Activated T-helper 2 cell treated with anti-CD3 and anti-CD28 coated beads, Interferon-gamma antibody, Interleukin-2, Interleukin-4, amounts not matched to agents 10 μg/mL and 5 μg/mL and 100 μg/mL, durations not matched to agents 14 hours and 24 hours and 36 hours (primary cell): Measurements from ENCODE around the gene PSMB11. TPM values are rescaled to one million over a fixed set of nuclear protein-coding genes. Genes with fewer than 3 reads are reported as not detected.

Experiments used
- DNase-seq: peaks from one replicate; pipeline ENCODE4 v3.0.0; 2021; ENCODE audit warnings: low spot score
- H3K27ac Mint-ChIP-seq: one replicate; pipeline ENCODE4 v1.8.0; 2021; ENCODE audit warnings: mixed read lengths
- H3K27me3 Mint-ChIP-seq: one replicate; pipeline ENCODE4 v1.8.0; 2021; ENCODE audit warnings: low read depth, mixed read lengths
- H3K36me3 Mint-ChIP-seq: one replicate; pipeline ENCODE4 v1.8.0; 2021; ENCODE audit warnings: low read depth, mixed read lengths
- H3K4me1 Mint-ChIP-seq: one replicate; pipeline ENCODE4 v1.8.0; 2021; ENCODE audit warnings: low read depth, mixed read lengths
- H3K4me3 Mint-ChIP-seq: one replicate; pipeline ENCODE4 v1.8.0; 2021; ENCODE audit warnings: low read depth, mild to moderate bottlenecking, moderate library complexity, mixed read lengths
- H3K9me3 Mint-ChIP-seq: one replicate; pipeline ENCODE4 v1.8.0; 2021; ENCODE audit warnings: mixed read lengths
- intact Hi-C: fragments of 100-400 bp; cut with micrococcal nuclease; formaldehyde crosslinking; loops from one replicate; pipeline ENCODE4 v1.15.1; 2023
- total RNA-seq: library from RNA; stranded (reverse); gene quantifications from 2 replicates; pipeline ENCODE4 v1.2.3, GENCODE V29; 2022

Gene PSMB11
- total RNA-seq, 1 donor from 2014 or later: not detected

DNA sequence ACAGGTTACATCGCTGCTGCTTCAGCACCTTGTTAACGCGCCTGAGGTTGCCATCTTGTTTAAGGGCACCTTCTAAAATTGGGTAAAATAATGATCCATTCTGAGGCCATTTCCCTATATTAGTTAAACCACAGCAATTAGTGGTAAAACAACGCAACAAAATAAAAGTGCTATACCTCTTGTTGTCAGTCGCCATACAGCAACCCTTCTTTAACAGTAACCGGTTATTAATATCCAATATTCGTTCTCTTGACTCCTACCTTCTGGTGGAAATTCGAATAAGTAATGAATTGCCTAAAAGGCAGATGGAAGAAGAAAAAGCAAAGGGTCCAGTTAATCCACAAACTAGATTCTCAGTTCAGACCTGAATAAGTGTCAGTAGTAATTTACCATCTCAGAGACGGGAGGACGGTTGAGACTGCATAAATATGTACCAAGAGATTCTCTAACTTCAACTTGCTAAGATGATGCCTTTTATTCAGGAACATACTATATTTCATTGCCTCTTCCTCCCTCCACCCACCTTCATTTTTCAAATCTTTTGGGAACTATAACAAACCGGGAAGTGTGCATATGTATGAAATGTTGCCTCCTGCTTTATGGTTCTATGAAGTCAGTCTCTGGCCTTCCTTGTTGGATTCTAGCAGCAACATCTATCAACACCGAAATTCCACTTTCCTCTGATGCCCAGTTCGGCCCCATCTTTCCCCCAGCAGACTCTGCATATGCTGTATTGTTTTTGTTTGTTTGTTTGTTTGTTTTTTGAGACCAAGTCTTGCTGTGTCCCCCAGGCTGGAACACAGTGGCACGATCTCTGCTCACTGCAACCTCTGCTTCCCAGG lies 6.5 kb upstream of the PSMB11 start:
- H3K4me1 Mint-ChIP-seq: peaks cover 22% of the 10 kb centered on the region
- intact Hi-C loops: loop anchor here (1.0 to 2.0 kb wide), 3 partner anchors 21 to 59 kb away; partner anchors contain the start of genes ACIN1, C14orf119 and CDH24
- peaks cover 35% of the 10 kb centered on the region for H3K36me3 Mint-ChIP-seq
- no peak for DNase-seq
- peaks cover 2% of the 10 kb centered on the region for H3K27me3 Mint-ChIP-seq
- H3K27ac Mint-ChIP-seq: peak overlapping the region; percentile 88
- H3K9me3 Mint-ChIP-seq: no peaks in the 10 kb centered on the region
- H3K4me3 Mint-ChIP-seq: peak overlapping the region; percentile 92

DNA sequence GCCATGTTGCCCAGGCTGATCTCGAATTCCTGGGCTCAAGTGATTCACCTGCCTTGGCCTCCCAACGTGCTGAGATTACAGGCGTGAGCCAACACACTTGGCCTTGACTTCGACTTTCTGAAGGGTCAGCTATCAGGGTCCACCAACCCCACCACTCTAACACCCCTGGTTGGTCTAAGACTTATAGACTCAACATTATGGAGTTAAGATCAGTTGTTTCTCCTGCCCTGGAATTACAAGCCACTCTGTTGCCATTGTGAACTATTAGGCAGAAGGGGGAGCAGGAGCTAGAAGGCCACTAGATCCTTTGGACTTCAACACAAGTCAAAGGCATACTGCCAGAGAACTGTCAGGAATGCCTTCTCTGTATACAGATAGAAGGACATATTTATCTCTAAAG lies 1.9 kb upstream of the PSMB11 start:
- no peak overlapping the region for H3K4me3 Mint-ChIP-seq
- no peak for DNase-seq
- H3K27me3 Mint-ChIP-seq: peaks cover 2% of the 10 kb centered on the region
- H3K36me3 Mint-ChIP-seq: no peaks in the 10 kb centered on the region
- no peaks in the 10 kb centered on the region for H3K9me3 Mint-ChIP-seq
- no peak overlapping the region for H3K27ac Mint-ChIP-seq
- intact Hi-C loops: no loop called here
- peaks cover 7% of the 10 kb centered on the region for H3K4me1 Mint-ChIP-seq

- Mint-ChIP-seq H3K27ac (no peak overlapping the region), H3K9me3 (no peaks in the 10 kb centered on the region), H3K36me3 (no peaks in the 10 kb centered on the region), H3K4me3 (no peak overlapping the region), H3K4me1 (no peaks in the 10 kb centered on the region), H3K27me3 (peaks cover 2% of the 10 kb centered on the region)
- DNase-seq: no peak
- intact Hi-C loops: no loop called here
These were observed 283 bp upstream of the PSMB11 start for GRCh38 chr14:23041729-23042128.

- DNase-seq: no peak
- H3K4me1 Mint-ChIP-seq: no peaks in the 10 kb centered on the region
- intact Hi-C loops: no loop called here
- no peaks in the 10 kb centered on the region for H3K36me3 Mint-ChIP-seq
- H3K27me3 Mint-ChIP-seq: peaks cover 3% of the 10 kb centered on the region
- no peak overlapping the region for H3K27ac Mint-ChIP-seq
- H3K4me3 Mint-ChIP-seq: no peak overlapping the region
- no peaks in the 10 kb centered on the region for H3K9me3 Mint-ChIP-seq
These were observed 1.1 kb downstream of the PSMB11 start for GRCh38 chr14:23043145-23043544.

- no peaks in the 10 kb centered on the region for H3K36me3 Mint-ChIP-seq
- DNase-seq: no peak
- H3K4me3 Mint-ChIP-seq: no peak overlapping the region
- intact Hi-C loops: no loop called here
- no peak overlapping the region for H3K27ac Mint-ChIP-seq
- no peaks in the 10 kb centered on the region for H3K9me3 Mint-ChIP-seq
- H3K4me1 Mint-ChIP-seq: no peaks in the 10 kb centered on the region
- peaks cover 3% of the 10 kb centered on the region for H3K27me3 Mint-ChIP-seq
These were observed 1.7 kb downstream of the PSMB11 start for GRCh38 chr14:23043754-23044153.

GRCh38 chr14:23044840-23045239 lies 2.8 kb downstream of the PSMB11 start:
- no peaks in the 10 kb centered on the region for H3K36me3 Mint-ChIP-seq
- H3K9me3 Mint-ChIP-seq: no peaks in the 10 kb centered on the region
- no peak for DNase-seq
- H3K27ac Mint-ChIP-seq: no peak overlapping the region
- peaks cover 1% of the 10 kb centered on the region for H3K27me3 Mint-ChIP-seq
- intact Hi-C loops: no loop called here
- no peak overlapping the region for H3K4me3 Mint-ChIP-seq
- H3K4me1 Mint-ChIP-seq: no peaks in the 10 kb centered on the region

GRCh38 chr14:23045419-23046357 lies 3.7 kb downstream of the PSMB11 start:
- Mint-ChIP-seq H3K4me1 (no peaks in the 10 kb centered on the region), H3K27me3 (peaks cover 1% of the 10 kb centered on the region), H3K27ac (no peak overlapping the region), H3K4me3 (no peak overlapping the region), H3K9me3 (no peaks in the 10 kb centered on the region), H3K36me3 (no peaks in the 10 kb centered on the region)
- intact Hi-C loops: no loop called here
- no peak for DNase-seq

GRCh38 chr14:23047034-23047634 lies 5.1 kb downstream of the PSMB11 start:
- no peaks in the 10 kb centered on the region for H3K4me1 Mint-ChIP-seq
- peaks cover 1% of the 10 kb centered on the region for H3K27me3 Mint-ChIP-seq
- no peaks in the 10 kb centered on the region for H3K9me3 Mint-ChIP-seq
- H3K27ac Mint-ChIP-seq: no peak overlapping the region
- H3K36me3 Mint-ChIP-seq: no peaks in the 10 kb centered on the region
- DNase-seq: no peak
- no peak overlapping the region for H3K4me3 Mint-ChIP-seq
- intact Hi-C loops: no loop called here

DNA sequence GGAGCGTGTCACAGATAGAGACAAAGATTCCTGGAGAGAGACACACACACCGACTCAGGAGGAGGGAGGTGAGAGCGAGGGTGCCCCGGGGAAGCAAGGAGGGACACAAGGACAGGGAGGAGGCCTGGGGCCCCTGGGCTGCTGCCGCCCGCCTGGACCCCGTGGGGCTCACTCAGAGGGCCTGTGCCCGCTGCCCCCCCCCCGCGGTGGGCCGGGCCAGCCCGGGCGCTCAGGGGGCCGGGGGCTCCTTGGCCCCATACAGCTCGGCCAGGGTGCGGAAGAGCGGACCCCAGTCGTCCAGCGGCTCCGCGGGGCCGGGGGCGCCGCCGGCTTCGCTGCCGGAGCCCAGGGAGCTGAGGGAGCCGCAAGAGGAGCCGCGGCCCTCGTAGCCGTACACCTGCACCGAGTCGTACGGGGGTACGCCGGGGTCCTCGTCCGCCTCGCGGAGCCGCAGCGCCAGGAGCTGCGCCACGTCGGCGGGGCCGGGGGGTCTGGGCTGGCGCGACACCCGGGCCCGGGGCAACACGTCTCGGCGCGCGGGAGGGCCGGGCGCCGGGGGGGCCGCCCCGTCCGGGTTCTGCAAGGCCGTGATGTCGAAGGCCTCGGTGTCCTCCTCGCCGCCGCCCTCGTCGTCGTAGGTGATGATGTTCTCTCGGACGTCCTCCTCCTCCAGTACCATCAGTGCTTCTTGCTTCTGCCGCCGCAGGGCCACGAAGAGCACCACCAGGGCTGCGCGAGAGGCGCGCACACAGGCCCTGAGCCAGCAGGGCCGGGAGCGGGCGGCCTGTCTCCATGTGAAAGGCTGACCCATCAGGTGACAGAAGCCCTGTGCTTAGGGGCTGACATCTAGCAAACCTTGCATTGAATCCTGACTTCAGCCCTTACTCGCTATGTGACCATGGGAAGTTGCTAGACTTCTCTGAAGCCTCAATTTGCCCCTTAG lies 6.0 kb downstream of the PSMB11 start:
- no peak overlapping the region for H3K27ac Mint-ChIP-seq
- intact Hi-C loops: no loop called here
- H3K4me1 Mint-ChIP-seq: no peaks in the 10 kb centered on the region
- H3K4me3 Mint-ChIP-seq: no peak overlapping the region
- H3K36me3 Mint-ChIP-seq: no peaks in the 10 kb centered on the region
- no peak for DNase-seq
- peaks cover 1% of the 10 kb centered on the region for H3K27me3 Mint-ChIP-seq
- H3K9me3 Mint-ChIP-seq: no peaks in the 10 kb centered on the region

- H3K9me3 Mint-ChIP-seq: no peaks in the 10 kb centered on the region
These were observed 7.0 kb downstream of the PSMB11 start for GRCh38 chr14:23049011-23049410.

DNA sequence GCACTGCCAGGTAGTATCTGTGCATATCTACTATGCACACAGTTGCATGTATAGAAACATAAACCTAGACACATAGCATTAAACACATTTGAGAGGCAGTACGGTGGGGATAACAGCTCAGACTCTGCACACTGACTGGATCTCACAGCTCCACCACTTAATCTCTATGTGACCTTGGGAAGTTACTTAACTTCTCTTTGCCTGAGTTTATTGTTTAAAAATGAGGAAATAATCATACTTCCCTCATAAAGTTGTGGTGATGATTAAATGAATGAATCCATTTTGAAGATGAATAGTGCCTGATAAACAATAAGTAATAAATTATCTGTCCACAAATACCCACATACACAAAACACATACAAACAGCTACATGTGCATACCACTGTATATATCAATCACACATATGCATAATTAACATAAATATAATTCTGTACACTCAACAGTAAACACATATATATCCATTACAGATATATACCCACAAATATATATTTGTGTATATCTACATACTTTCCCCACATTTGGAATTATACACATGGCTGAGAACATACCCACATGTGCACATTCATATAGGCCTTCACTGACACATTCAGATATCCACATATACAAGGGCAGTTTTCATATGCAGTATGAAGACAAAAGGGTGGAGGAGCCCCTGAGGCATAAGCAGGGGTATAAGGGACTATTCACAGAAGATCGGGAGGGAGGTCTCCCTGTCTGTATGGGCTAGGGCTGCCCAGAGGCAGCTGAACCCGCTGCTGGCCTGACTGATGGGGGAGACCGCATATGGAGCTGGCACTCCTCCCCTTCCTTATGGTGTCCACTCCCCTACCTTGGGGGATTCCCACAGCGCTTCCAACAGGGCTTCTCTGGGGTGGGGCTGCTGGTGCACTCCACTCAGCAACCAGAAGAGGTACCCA lies 9.4 kb downstream of the PSMB11 start:
- Mint-ChIP-seq H3K27me3 (peaks cover 4% of the 10 kb centered on the region), H3K4me3 (no peak overlapping the region), H3K9me3 (no peaks in the 10 kb centered on the region), H3K27ac (no peak overlapping the region), H3K36me3 (no peaks in the 10 kb centered on the region), H3K4me1 (peaks cover 5% of the 10 kb centered on the region)
- intact Hi-C loops: no loop called here
- no peak for DNase-seq

More at GRCh38 chr14:23049011-23049410, 7.0 kb downstream of the PSMB11 start:
- no peak overlapping the region for H3K4me3 Mint-ChIP-seq
- intact Hi-C loops: no loop called here
- H3K27ac Mint-ChIP-seq: no peak overlapping the region
- no peaks in the 10 kb centered on the region for H3K4me1 Mint-ChIP-seq
- no peaks in the 10 kb centered on the region for H3K36me3 Mint-ChIP-seq
- no peak for DNase-seq
- peaks cover 1% of the 10 kb centered on the region for H3K27me3 Mint-ChIP-seq
